Measurements from ENCODE around the gene CNOT4. TPM values are rescaled to one million over a fixed set of nuclear protein-coding genes. Genes with fewer than 3 reads are reported as not detected.

Gene CNOT4
- total RNA-seq, 2 experiments from 2014 or later, result 16.9 to 19.7 TPM

DNA sequence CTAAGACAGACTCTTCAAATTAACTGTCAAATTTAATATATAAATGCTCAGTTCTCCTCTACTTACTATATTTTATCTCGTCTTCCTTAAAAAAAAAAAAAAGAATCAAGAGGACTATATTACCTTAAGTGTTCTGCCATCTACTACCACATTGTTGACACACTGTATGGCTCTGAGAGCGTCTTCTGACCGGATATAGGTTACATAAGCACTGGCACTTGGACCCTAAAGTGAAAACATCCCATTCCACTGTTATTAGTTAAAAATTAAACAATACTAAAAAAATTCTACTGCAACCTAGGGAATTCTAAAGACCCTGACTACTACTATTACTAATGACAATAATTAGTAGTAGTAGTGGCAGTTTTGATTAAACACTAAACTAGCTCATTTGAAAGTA is 95.7 kb downstream of the CNOT4 start:
- ChIA-PET POLR2A (no interaction called here), CTCF (interaction anchor here (1.1 kb wide), 1 partner anchor 144 kb away, joined by 3 read pairs; no protein-coding TSS in a partner anchor)

DNA sequence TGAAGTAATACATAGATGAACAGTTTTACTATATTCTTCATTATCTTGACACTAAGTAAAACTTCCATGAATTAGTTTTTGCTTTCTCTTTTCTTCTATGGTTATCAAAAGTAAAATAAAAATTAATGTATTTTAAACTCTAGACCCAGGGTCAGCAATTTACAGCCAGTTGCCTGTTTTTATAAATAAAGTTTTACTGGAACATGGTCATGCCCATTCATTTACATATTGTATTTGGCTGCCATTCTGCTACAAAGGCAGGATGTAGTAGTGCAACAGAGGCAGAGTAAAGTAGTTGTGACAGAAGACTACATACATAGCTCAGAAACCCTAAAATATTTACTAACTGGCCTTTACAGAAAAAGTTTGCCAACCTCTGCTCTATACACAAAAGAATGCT is 98.8 kb downstream of the CNOT4 start:
- CTCF ChIA-PET, result no interaction called here

DNA sequence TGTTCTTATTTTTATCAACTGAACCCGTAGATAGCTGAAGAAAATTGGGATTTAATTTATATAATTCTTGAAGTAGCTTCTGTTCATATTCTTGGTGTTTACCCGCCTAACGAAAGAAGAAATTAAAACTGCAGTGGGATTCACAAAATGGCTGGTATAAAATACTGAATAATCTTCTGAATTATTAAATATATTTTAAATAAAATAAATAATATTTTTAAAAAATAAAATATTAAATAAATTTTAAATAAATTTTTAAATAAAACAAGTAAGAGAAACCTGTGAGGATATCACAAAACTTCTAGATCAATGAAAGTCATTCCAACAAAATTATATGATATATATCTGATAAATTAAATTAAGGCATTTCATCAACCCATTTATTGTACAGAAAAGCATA is 99.4 kb downstream of the CNOT4 start:
- ChIA-PET POLR2A (no interaction called here), CTCF (no interaction called here)

More for the DNA sequence above, 98.8 kb downstream of the CNOT4 start:
- POLR2A ChIA-PET, result no interaction called here

DNA sequence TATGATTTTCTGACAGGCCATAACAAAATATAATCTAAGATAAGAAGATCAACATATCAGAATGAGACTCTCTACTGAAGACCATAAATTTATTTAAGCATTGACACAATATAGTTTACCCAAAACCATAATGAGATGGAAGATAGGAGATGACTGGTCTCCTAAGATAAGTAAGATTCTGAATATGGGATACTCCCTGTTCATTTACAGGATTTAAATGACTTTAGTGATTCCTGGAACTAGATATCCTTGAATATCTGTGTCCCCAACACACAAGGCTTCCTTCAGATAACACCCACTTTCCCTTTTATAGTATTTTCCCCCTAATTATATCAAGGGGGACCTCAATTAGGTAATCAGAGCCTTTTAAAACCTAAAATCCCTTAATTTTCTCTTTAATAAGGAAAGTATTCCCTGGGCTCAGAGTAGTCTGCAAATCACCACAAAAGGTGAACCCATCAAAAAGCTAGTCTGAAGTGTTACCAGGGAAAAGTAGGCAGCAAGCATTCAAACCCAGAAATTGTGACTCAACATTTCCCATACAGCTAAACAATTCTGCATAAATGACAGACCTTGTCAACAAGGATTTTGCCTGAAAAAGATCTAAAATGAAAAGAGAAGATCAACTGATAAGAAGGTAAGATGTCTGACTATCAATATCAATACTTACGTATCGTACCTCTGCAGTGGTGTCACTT is 99.9 kb downstream of the CNOT4 start:
- ChIA-PET CTCF (no interaction called here), POLR2A (interaction anchor here (0.6 kb wide), 1 partner anchor 24 kb away, joined by 3 read pairs; no protein-coding TSS in a partner anchor)

DNA sequence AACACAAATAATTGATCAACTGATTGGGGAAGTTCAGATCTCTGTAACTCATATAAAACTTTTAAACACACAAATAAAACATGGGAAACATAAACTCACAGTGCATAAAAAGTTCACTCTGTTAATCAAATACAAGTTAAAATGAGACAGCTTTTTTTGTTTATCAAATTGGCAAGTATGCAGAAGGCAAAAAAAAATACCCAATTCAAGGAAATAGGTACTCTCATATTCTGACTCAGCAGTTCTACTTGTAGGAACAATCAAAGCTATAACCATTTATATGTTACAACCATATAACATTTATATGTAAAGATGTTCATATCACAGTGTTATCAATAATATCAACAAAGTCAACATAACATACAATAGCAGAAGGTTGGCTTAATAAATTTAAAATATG is 102.0 kb downstream of the CNOT4 start:
- ChIA-PET CTCF (interaction anchor here (0.6 kb wide), 1 partner anchor 12 kb away, joined by 3 read pairs; no protein-coding TSS in a partner anchor), POLR2A (no interaction called here)

DNA sequence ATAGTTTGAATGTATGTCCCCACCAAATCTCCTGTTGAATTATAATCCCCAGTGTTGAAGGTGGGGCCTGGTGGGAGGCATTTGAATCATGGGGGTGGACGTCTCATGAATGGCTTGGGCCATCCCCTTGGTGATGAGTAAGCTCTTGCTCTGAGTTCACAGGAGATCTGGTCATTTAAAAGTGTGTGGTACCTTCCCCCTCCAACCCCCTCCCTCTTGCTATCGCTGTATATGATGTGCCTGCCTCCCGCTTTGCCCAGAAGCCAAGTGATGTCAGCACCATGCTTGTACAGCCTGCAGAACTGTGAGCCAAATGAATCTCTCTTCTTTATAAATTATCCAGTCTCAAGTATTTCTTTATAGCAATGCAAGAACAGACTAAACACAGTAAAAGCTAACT is 103.0 kb downstream of the CNOT4 start:
- CTCF ChIA-PET, result no interaction called here
- POLR2A ChIA-PET, result no interaction called here

DNA sequence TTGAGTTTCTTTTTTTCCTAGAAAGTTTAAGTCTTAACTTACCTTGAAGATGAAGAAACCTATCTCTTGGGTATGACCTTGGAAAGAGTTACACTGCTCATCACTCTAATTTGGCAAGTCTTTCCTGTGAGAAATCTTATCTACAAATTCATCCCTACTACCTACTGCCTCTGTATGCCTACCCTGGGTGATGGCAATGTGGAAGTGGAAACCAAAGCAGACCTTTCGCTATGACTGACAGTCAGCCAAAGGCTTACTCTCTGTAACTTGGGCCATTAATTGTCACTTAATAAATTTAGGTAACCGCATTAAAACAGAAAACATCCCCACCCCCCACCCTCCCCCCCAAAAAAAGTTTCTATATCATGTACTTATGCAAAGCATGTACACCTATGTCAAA is 103.9 kb downstream of the CNOT4 start:
- CTCF ChIA-PET, result no interaction called here
- POLR2A ChIA-PET, result no interaction called here

DNA sequence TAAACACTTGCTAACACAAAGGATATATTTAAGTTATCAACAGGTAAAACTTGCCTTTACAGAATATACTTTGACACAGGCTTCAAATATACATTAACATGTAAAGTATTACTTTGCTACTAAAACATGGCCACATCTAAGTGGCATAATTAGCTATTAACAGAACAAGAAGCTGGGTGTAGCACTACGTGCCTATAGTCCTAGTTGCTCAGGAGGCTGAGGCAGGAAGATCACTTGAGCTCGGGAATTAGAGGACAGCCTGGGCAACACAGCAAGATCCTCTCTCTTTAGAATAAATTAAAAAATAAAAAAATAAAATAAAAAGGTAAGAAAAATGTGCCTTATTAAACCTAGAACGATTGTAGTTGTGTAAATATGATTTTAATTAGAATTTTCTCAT is 106.6 kb downstream of the CNOT4 start:
- ChIA-PET CTCF (no interaction called here), POLR2A (no interaction called here)

DNA sequence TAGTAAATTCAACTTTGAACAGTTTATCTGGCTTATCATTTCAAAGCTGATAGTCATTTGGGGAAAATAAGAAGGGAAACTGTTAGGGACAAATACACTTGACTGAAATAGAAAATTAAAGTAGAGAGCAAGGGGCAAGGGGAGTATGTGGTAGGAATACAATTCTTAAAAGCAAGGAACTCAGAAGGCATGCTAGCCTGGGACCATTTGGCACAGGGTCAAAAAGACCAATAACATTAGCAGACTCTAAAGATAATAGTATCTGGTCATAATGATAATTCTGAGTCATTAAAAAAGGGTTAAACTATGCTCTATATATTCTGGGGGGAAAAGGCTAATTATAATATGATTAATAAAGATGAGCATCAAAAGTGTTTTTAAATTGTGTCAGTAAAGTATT is 112.2 kb downstream of the CNOT4 start:
- ChIA-PET CTCF (no interaction called here), POLR2A (no interaction called here)

DNA sequence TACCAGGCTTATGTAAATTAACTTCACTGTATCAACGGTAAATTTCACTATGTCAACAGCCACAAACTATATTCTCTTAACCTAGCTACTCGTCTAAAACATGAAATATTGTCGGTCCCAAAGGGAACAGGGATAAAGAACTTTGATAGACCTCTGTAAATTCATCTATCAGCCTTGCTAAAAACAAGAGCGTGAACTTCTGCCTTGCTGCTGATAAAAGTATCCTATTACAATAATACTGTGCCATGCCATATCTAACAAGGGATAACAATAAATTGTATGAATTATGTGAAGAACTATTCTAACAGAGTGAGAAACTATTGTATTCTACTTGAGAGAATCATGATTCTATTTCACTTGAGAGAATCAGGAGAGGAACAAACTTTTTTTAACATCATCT is 117.2 kb downstream of the CNOT4 start:
- ChIA-PET POLR2A (no interaction called here), CTCF (no interaction called here)

DNA sequence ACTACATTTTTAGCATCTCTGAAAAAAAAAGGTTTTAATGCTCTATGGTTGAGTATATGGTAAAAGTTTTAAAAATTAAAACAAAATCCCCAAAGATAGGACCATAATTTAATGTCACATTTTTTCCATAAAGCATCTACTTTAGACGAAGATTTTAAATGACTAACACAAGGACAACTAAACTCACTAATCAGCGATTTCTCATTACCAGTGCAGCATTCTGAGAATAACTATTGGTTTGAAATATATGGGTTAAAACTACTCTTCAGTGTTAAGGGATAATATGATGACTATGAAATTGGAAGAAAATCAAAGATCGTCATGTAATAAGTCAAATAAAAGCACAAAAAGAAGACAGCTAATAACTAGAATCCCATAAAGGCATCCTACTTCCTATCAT is 118.4 kb downstream of the CNOT4 start:
- POLR2A ChIA-PET, result no interaction called here
- CTCF ChIA-PET, result no interaction called here

DNA sequence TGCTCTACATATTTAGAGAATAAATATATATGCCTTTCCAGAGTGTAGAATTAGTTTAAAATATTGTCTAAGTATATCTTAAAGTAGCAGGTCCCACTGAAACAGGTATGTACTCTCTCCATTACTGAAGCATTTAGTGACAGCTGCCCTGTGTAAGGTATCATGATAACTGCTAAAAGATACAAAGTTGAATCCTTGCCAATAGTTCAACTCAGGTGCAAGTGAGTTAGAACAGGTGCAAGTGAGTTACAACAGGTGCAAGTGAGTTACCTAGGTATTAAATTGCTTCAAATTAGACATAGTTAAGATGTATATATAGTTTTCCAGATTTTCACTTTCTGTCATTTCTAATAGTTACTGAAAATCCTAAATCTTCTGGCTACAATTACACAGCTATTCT is 119.1 kb downstream of the CNOT4 start:
- ChIA-PET POLR2A (no interaction called here), CTCF (no interaction called here)

DNA sequence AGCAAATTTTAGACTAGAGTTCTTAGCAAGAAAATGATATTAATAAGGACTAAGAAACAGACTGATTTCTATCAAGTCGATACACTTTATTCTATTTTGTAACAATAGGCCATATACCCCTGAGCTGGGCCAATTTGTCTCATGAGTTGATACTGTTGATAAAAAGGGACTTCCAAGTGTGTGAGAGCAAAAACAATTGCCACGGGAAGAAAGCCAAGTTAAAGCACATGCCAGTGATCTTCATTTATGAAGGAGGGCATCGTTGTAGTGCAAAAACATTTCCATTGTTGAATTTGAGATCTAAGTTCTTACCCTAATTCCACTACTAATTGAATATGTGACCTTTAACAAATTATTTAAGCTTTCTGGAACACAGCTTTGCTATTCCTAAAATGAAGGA is 119.9 kb downstream of the CNOT4 start:
- ChIA-PET POLR2A (no interaction called here), CTCF (no interaction called here)

DNA sequence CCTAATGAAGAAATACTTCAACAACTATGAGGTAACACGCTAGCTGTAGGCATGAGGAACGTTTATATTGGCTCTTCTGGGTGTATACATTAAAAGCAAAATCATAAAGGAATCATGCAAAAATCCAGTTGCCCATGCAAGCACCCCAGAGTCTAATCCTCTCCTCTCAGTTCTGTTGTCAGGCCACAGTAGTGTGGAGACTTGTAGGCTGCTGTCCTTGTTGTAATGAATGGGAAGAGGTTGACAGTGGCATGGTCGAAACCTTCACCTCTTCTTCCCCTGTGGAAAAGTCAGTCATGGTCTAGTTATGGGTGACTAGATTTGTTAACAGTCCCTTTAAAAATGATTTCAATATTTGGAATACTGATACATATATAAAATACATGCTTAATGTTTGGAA is 121.3 kb downstream of the CNOT4 start:
- ChIA-PET POLR2A (no interaction called here), CTCF (no interaction called here)

DNA sequence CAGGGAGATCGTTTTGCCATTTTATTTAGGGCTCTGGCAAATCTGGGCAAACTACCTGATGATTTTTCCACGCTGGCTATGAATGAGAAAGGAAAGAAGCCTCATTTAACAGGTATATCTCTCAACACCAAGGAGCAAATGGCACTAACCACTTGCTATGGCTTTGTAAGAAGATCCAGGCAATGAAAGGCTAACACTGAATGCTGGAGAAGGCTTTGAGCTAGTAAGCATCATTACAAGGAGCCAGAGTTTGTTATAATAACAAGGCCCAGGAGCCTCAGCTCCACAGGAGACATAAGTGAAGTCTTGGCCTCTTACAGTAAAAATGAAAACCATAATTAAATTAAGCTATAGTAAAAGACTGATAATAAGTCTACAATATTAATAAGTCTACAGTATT is 123.1 kb downstream of the CNOT4 start:
- CTCF ChIA-PET, result interaction anchor here (0.6 kb wide), 1 partner anchor 266 kb away, joined by 3 read pairs; no protein-coding TSS in a partner anchor
- POLR2A ChIA-PET, result no interaction called here

DNA sequence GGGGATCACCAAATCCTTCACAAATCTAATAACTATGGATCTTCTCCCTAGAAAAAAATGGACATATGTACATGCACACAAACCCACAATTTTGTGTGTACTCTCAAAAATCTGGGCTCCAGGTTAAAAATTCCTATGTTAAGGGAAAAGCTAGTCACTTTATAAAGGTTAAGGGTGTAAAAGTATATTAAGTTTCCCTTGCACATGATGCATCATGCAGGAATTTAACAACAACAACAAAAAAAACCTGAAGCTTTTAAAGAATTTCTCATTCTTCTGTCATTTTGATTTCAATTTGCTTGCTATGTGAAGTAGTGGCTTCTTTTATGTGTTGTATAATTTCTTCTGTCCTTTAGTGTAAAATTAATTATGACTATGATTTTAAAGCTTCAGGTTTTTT is 123.7 kb downstream of the CNOT4 start:
- ChIA-PET POLR2A (interaction anchor here (0.5 kb wide), 1 partner anchor 24 kb away, joined by 3 read pairs; no protein-coding TSS in a partner anchor), CTCF (no interaction called here)

DNA sequence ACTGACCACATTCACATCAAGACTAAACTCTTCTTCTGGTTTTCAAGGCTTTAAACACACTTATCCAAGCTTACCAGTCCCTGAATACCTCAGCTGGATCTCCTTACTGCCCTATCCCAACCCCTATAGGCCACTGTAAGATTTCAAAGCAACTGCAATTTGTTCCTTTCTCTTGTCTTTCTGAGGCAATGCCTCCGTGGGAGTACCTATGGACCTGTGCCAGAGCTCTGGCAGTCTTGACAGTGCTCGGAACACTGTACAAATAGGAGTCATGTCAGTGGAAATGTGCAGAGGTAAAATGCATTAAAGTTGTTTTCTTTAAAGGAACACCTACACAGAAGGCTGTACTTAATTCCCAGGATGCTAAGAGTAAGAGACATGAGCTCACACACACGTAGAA is 124.7 kb downstream of the CNOT4 start:
- ChIA-PET CTCF (interaction anchor here (0.5 kb wide), 1 partner anchor 133 kb away, joined by 3 read pairs; no protein-coding TSS in a partner anchor), POLR2A (no interaction called here)

DNA sequence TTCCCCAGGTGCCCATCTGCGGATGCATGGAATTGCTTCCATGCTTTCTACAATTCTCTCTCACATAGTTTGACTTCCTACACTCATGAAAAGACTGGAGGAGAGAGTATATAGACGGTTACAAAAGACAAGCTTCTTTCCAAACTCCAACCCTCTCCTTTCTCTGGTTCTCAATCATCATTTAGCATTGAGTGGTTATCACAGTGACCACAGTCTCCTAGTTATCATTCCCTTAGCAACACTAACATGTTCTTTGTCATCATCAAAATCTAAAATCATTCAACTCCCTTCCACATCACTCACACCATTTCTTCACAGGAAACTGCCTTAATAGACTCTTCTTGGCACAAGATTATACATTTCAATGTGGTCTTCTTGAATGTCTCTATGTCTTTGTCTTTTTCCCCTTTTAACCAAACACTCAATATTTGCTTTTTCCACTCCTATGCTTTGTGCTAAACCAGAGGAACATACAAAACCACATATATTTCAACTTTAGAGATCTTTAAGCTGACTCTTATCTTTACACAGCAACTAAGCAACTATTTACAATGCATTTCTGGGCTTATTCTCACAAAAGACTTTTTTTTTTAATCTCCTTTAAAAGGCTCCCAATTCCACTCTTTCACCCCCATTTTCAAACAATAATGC is 126.3 kb downstream of the CNOT4 start:
- CTCF ChIA-PET, result no interaction called here

DNA sequence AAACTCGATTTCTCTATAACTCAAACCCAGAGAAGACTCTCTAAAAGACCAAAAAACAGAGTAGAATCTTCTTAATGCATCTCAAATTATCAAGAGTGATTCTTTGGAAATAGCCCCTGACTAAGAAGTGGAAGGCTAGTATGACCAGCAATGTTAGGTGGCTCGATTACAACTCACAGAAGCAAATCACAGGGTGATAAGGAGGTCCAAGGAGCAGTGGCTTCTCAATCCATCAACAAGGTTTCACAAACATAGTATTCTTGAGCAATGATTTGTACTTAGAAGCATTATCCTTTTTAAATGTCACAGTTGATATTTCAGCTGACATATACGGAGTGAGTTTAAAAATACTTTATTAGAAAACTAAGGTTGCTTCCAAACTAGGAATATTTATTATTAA is 127.7 kb downstream of the CNOT4 start:
- ChIA-PET CTCF (no interaction called here), POLR2A (no interaction called here)

More for the DNA sequence above, 126.3 kb downstream of the CNOT4 start:
- POLR2A ChIA-PET, result no interaction called here

DNA sequence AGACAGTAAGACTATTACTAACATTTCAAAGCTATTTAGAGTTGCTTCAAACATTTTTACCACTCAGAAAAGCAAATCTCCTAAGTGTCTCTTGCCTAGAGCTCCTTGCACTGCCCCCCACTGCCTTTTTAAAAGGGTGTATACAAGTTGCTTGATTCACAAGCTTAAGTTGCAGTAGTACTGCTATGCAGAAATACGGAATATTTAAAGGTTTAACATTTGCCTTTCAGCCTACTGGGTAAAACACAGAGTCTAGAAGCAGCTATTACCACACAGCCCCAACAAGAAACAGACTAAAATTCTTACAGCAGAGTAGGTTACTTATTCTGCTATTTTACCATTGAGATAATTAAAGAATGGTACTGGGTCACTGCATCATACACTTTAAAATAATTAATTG is 128.5 kb downstream of the CNOT4 start:
- ChIA-PET CTCF (no interaction called here), POLR2A (no interaction called here)

DNA sequence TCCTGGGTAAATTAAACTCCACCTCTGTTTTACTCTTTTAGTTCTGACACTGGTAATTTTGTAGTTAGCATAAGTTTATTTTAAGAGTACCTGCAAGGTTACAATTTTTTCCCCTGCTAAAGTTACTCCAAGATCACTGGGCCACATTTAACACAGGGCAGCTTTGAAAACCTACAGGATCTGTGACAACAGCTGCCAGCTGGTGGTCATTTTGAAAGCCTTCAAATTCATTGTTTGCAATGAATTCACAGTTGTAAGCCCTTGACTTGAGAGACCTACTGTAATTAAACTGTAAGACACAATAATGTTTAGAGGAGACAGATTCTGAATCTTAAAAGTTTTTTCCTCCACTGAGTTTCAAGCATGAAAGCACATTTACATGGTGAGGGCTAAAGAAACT is 129.6 kb downstream of the CNOT4 start:
- ChIA-PET CTCF (no interaction called here), POLR2A (interaction anchor here (0.6 kb wide), 1 partner anchor 502 kb away, joined by 3 read pairs; no protein-coding TSS in a partner anchor)

DNA sequence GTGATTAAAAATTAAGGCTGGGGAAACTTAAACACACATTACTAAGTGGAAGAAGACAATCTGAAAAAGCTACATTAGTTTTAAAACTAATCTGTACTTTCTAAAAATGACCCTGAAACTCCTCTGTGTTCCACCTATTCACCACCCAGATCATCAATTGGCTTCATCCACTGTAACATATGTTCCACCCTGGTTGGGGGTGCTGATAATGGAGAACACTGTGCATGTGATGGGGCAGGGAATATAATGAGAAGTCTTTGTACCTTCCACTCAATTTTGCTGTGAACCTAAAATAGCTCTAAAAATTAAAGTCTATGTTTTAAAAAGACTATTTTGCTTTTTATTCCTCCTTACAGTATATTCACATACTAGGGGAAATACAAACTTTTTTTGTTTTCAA is 132.7 kb downstream of the CNOT4 start:
- CTCF ChIA-PET, result no interaction called here
- POLR2A ChIA-PET, result no interaction called here
